SK-N-SH (cell line): Measurements from ENCODE around the gene NIP7. TPM values are rescaled to one million over a fixed set of nuclear protein-coding genes. Genes with fewer than 3 reads are reported as not detected.

Experiments used
- CTCF ChIA-PET: fragments of 300-600, 350-600 bp; formaldehyde crosslinking; extraction: SDS; loops from one replicate; lab custom pipeline; 2021; lab: Yijun Ruan, JAX
- POLR2A ChIA-PET: fragments of 350-600 bp; sonication (Branson Sonifier 250); formaldehyde crosslinking; extraction: SDS; loops from one replicate; lab custom pipeline; 2020; ENCODE audit warnings: antibody characterized with exemption, inconsistent platforms; lab: Yijun Ruan, JAX
- DNase-seq: peaks from one replicate; pipeline ENCODE4 v3.0.0; 2012
- H2AFZ ChIP-seq: fragments of 200-600 bp; sonication (generic); 2 replicates; pipeline ENCODE4 v1.8.1; 2016; ENCODE audit warnings: antibody characterized with exemption, mild to moderate bottlenecking, low read depth
- H3F3A ChIP-seq: fragments of 200-600 bp; sonication (generic); replicated peaks from 2 replicates; pipeline ENCODE3; 2016; ENCODE audit warnings: antibody characterized with exemption, mild to moderate bottlenecking; ENCODE audit not compliant: insufficient read depth
- H3K27ac ChIP-seq, 2 experiments: fragments of 200-500 bp in 1 of 2; fragments of 200-600 bp in 1 of 2; sonication (Bioruptor generic) in 1 of 2; sonication (generic), shearing (Covaris generic) in 1 of 2; 2 replicates each; pipeline versions ENCODE4 v1.5.1 to v1.6.1; 2014 to 2016; ENCODE audit warnings: low read depth in 2 of 2, inconsistent platforms in 1 of 2, low read length in 1 of 2, mild to moderate bottlenecking in 1 of 2, mixed read lengths in 1 of 2
- H3K27me3 ChIP-seq: fragments of 200-600 bp; sonication (generic), shearing (Covaris generic); 2 replicates; pipeline ENCODE4 v1.6.1; 2016; ENCODE audit warnings: mixed run types; ENCODE audit not compliant: insufficient read depth
- H3K36me3 ChIP-seq, 2 experiments: fragments of 200-500 bp in 1 of 2; fragments of 200-600 bp in 1 of 2; sonication (Bioruptor generic) in 1 of 2; sonication (generic) in 1 of 2; replicated peaks in 1 of 2; 2 replicates each; pipeline versions ENCODE3 to v1.5.1; 2014 to 2016; ENCODE audit warnings: low read length in 1 of 2, mild to moderate bottlenecking in 1 of 2; ENCODE audit not compliant: insufficient read depth in 2 of 2, control insufficient read depth in 1 of 2
- H3K4me1 ChIP-seq, 2 experiments: fragments of 200-500 bp in 1 of 2; fragments of 200-600 bp in 1 of 2; sonication (Bioruptor generic) in 1 of 2; sonication (generic), shearing (Covaris generic) in 1 of 2; 2 replicates each; pipeline versions ENCODE4 v1.5.1 to v1.6.1; 2014 to 2016; ENCODE audit warnings: low read depth in 1 of 2, low read length in 1 of 2, mixed run types in 1 of 2; ENCODE audit not compliant: insufficient read depth in 2 of 2, control insufficient read depth in 1 of 2
- H3K4me2 ChIP-seq: fragments of 200-600 bp; sonication (generic), shearing (Covaris generic); 2 replicates; pipeline ENCODE4 v1.6.1; 2017; ENCODE audit warnings: mixed run types
- H3K4me3 ChIP-seq, 2 experiments: fragments of 200-500 bp in 1 of 2; fragments of 200-600 bp in 1 of 2; sonication (Bioruptor generic) in 1 of 2; sonication (generic), shearing (Covaris generic) in 1 of 2; 2 replicates each; pipeline versions ENCODE4 v1.5.1 to v1.8.1; 2014 to 2016; ENCODE audit warnings: low read depth in 2 of 2, inconsistent platforms in 1 of 2, low read length in 1 of 2, mild to moderate bottlenecking in 1 of 2, mixed read lengths in 1 of 2, moderate library complexity in 1 of 2
- H3K79me2 ChIP-seq: fragments of 200-600 bp; sonication (generic); 2 replicates; pipeline ENCODE4 v1.8.1; 2017; ENCODE audit warnings: mild to moderate bottlenecking; ENCODE audit not compliant: insufficient read depth
- H3K9ac ChIP-seq: fragments of 200-600 bp; sonication (generic); 2 replicates; pipeline ENCODE4 v1.6.1; 2017; ENCODE audit warnings: mixed run types
- H3K9me2 ChIP-seq: fragments of 200-600 bp; sonication (generic); 2 replicates; pipeline ENCODE4 v1.6.1; 2017; ENCODE audit warnings: mixed run types
- H3K9me3 ChIP-seq: fragments of 200-600 bp; sonication (generic); 2 replicates; pipeline ENCODE4 v1.6.1; 2017; ENCODE audit warnings: mixed run types, mild to moderate bottlenecking, moderate library complexity
- H4K20me1 ChIP-seq: fragments of 200-600 bp; sonication (generic); 2 replicates; pipeline ENCODE4 v1.6.1; 2017; ENCODE audit warnings: mild to moderate bottlenecking, mixed run types; ENCODE audit not compliant: insufficient read depth
- ELF1 ChIP-seq: IDR thresholded peaks from 2 replicates; pipeline ENCODE4 v1.4.0; 2012
- FOXM1 ChIP-seq: IDR thresholded peaks from 2 replicates; pipeline ENCODE4 v1.4.0; 2012; ENCODE audit warnings: low read depth, mild to moderate bottlenecking
- JUND ChIP-seq: IDR thresholded peaks from 2 replicates; pipeline ENCODE4 v1.4.0; 2012
- REST ChIP-seq: IDR thresholded peaks from 2 replicates; pipeline ENCODE4 v1.6.1; 2012; ENCODE audit warnings: mild to moderate bottlenecking, low read depth, low read length, moderate library complexity
- RXRA ChIP-seq: IDR thresholded peaks from 2 replicates; pipeline ENCODE4 v1.4.0; 2012; ENCODE audit warnings: low read depth, mild to moderate bottlenecking, borderline replicate concordance
- TCF12 ChIP-seq: IDR thresholded peaks from 2 replicates; pipeline ENCODE4 v1.4.0; 2012
- WGBS: methylation state at CpG from one replicate; pipeline ENCODE4 v1.1.6; 2017; ENCODE audit warnings: low lambda C conversion rate; 5-methylcytosine and 5-hydroxymethylcytosine counted together
- polyA plus RNA-seq, 3 experiments: library from polyadenylated mRNA; depleted of rRNA; stranded (reverse); fragments of >200 nt; gene quantifications; 2 replicates each; pipeline ENCODE4 v1.2.3, GENCODE V29; 2012
- TF ChIP-seq, protein P1 (sequence below): IDR thresholded peaks from 2 replicates; pipeline ENCODE4 v1.4.0; 2012; ENCODE audit warnings: low read depth, borderline replicate concordance

The NIP7 gene
- polyA plus RNA-seq, 1 of the 3 experiments (the other 2 are of a cell fraction) = 19.0 TPM

DNA sequence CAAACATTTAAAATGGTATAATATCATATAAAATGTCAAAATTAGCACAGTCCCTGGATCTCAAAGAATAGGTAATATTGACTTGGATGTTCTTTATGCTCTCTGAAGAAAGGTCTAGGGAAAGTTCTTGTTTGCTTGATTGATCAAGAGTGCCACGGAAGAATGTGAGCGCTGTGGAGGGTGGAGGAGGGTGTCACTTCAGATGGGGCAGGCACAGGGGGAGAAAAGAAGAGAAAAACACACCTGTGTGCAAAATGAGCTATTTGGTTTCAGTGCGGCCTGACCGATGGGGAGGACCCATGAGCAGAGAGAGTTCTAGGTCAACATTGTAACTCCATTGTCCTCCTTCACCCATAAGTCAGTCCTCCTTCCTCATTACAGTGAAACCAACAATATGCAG lies 37.3 kb upstream of the NIP7 start:
- CTCF ChIA-PET = interaction anchor here (1.6 to 2.1 kb wide), 2 partner anchors 15 to 152 kb away, joined by 3 to 7 read pairs; no protein-coding TSS in a partner anchor
- peaks cover 8% of the 10 kb centered on the region for H3F3A ChIP-seq
- no peak for TF ChIP-seq ELF1
- TF ChIP-seq, protein P1, sequence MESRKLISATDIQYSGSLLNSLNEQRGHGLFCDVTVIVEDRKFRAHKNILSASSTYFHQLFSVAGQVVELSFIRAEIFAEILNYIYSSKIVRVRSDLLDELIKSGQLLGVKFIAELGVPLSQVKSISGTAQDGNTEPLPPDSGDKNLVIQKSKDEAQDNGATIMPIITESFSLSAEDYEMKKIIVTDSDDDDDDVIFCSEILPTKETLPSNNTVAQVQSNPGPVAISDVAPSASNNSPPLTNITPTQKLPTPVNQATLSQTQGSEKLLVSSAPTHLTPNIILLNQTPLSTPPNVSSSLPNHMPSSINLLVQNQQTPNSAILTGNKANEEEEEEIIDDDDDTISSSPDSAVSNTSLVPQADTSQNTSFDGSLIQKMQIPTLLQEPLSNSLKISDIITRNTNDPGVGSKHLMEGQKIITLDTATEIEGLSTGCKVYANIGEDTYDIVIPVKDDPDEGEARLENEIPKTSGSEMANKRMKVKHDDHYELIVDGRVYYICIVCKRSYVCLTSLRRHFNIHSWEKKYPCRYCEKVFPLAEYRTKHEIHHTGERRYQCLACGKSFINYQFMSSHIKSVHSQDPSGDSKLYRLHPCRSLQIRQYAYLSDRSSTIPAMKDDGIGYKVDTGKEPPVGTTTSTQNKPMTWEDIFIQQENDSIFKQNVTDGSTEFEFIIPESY = no peak
- no peak for TF ChIP-seq FOXM1
- TF ChIP-seq RXRA = no peak
- TF ChIP-seq REST = no peak

DNA sequence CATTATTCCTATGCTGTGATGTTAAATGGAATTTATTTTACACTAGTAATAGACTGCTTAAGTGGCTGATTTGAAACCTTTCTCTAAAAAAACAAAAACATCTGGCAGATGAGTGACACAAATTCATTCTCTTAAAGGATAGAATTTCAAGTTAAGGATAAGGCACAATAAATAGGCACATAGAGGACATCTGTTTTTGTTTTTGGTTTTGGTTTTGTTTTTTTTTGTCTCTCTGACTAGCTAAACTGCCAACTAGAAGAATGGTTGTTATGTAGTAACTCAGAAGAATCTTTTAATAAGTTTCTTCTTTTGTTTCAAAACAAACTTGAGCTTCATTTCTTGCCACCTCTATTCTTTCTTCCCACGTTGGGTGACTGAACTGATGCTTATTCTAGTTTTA lies 33.5 kb upstream of the NIP7 start:
- Histone ChIP-seq H3K9me3 (no peaks in the 10 kb centered on the region), H3K4me2 (no peak overlapping the region), H3K27ac (peak overlapping the region; percentile 36 to 40; a peak in 2 of 4 replicates), H3K9ac (no peak overlapping the region), H3K27me3 (no peaks in the 10 kb centered on the region), H4K20me1 (no peaks in the 10 kb centered on the region), H2AFZ (no peak overlapping the region), H3K4me1 (no peaks in the 10 kb centered on the region; a peak in 1 of 4 replicates), H3K36me3 (peaks cover 11 to 20% of the 10 kb centered on the region in 2 experiments), H3F3A (peaks cover 23% of the 10 kb centered on the region), H3K4me3 (no peak overlapping the region), H3K9me2 (no peaks in the 10 kb centered on the region), H3K79me2 (no peaks in the 10 kb centered on the region)
- DNase-seq = no peak
- no peak for TF ChIP-seq JUND
- 0 out of 2 replicates have a peak, but pooled peaks have one; percentile 9 for TF ChIP-seq TCF12
- CTCF ChIA-PET = no interaction called here
- POLR2A ChIA-PET = no interaction called here
- WGBS = 71% methylated on average over 1 of the region's 1 CpG

More for the DNA sequence above, 37.3 kb upstream of the NIP7 start:
- 97% methylated on average over 4 of the region's 4 CpGs for WGBS
- Histone ChIP-seq H2AFZ (no peak overlapping the region), H3K4me1 (no peaks in the 10 kb centered on the region), H3K9me2 (no peaks in the 10 kb centered on the region), H3K9ac (no peak overlapping the region), H3K4me2 (no peak overlapping the region), H3K79me2 (no peaks in the 10 kb centered on the region), H3K27me3 (no peaks in the 10 kb centered on the region), H3K27ac (no peak overlapping the region), H3K36me3 (peaks cover 25 to 43% of the 10 kb centered on the region in 2 experiments), H3K4me3 (no peak overlapping the region), H4K20me1 (no peaks in the 10 kb centered on the region), H3K9me3 (no peaks in the 10 kb centered on the region)
- no peak for DNase-seq
- POLR2A ChIA-PET = interaction anchor here (1.2 kb wide), 1 partner anchor 10 kb away, joined by 3 read pairs; no protein-coding TSS in a partner anchor
